ENCODE results near the gene ZDHHC11B. TPM values are rescaled to one million over a fixed set of nuclear protein-coding genes. Genes with fewer than 3 reads are reported as not detected.

The ZDHHC11B gene
- total and polyA plus RNA-seq, 8 donors: 8.4 to 52.3 (median 31.5) TPM

DNA sequence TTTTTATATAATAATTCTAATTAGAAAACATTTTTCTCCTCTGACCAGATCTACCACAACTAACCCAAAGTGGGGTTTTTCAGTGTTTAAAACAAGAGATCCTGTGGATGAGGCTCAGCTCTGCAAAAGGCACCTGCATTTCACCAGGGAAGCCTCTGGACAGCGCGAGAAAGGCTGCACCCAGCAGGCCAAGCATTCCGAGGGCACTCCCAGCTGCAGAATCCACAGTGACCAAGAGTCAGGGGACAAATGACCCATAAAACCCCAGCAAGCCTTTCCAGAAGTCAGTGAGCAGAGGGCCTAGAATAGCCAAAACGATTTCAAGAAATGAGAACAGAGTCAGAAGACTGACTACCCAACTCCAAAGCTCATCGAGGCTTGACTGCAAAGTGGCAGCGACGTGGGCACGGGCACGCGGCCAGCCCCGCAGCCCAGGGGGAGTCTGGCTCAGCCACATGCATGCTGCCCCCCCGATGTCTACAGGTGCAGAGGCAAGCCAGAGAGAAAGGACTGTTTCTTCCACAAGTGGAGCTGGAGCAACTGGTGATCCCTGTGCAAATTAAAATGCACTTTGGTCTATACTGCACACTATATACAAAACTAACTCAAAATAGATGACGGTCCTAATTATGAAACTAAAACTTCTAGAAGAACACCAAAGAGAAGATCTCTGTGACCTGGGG is 117.6 kb downstream of the ZDHHC11B start:
- intact Hi-C loops (cut with DNase I): no loop called here
- Histone ChIP-seq H3K27me3 (no peaks in the 10 kb centered on the region), H3K27ac (no peak overlapping the region), H3K4me3 (no peak overlapping the region), H3K9me3 (no peaks in the 10 kb centered on the region), H3K4me1 (peaks cover 4 to 8% of the 10 kb centered on the region in 2 donors), H3K36me3 (peaks cover 0 to 47% of the 10 kb centered on the region in 2 donors)
- ATAC-seq (no peak), DNase-seq (no peak)
- TF ChIP-seq, protein P1, sequence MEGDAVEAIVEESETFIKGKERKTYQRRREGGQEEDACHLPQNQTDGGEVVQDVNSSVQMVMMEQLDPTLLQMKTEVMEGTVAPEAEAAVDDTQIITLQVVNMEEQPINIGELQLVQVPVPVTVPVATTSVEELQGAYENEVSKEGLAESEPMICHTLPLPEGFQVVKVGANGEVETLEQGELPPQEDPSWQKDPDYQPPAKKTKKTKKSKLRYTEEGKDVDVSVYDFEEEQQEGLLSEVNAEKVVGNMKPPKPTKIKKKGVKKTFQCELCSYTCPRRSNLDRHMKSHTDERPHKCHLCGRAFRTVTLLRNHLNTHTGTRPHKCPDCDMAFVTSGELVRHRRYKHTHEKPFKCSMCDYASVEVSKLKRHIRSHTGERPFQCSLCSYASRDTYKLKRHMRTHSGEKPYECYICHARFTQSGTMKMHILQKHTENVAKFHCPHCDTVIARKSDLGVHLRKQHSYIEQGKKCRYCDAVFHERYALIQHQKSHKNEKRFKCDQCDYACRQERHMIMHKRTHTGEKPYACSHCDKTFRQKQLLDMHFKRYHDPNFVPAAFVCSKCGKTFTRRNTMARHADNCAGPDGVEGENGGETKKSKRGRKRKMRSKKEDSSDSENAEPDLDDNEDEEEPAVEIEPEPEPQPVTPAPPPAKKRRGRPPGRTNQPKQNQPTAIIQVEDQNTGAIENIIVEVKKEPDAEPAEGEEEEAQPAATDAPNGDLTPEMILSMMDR (IDR thresholded peaks at IDR 0.05): no peak

- DNase-seq: peak in 1 of 4 donors; percentile 77
- Histone ChIP-seq H3K36me3 (peaks cover 0 to 55% of the 10 kb centered on the region in 2 donors), H3K9me3 (no peaks in the 10 kb centered on the region), H3K4me3 (no peak overlapping the region), H3K4me1 (no peaks in the 10 kb centered on the region), H3K27ac (no peak overlapping the region), H3K27me3 (no peaks in the 10 kb centered on the region)
- no peak for ATAC-seq
- intact Hi-C loops (cut with DNase I): no loop called here
- TF ChIP-seq, protein P1 (IDR thresholded peaks at IDR 0.05): no peak
These were observed 118.4 kb downstream of the ZDHHC11B start for GRCh38 chr5:665956-666711.

DNA sequence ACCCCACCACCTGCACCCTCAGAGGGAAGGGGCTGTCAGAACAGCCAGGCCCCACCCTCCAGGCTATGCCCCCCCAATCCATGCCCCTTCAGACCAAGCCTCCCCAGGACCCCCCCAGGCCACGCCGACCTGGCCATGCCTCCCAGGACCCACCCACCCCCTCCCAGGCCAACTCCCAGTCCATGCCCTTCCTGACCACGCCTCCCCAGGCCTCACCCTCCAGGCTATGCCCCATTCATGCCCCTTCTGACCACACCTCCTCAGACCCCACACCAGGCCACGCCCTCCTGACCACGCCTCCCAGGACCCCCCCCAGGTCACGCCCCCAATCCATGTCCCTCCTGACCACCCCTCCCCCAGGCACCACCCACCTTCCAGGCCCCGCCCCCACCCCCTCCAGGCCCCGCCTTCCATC is 119.0 kb downstream of the ZDHHC11B start:
- ATAC-seq: no peak
- Histone ChIP-seq H3K4me1 (no peaks in the 10 kb centered on the region), H3K27ac (no peak overlapping the region), H3K4me3 (no peak overlapping the region), H3K36me3 (peaks cover 0 to 59% of the 10 kb centered on the region in 2 donors), H3K9me3 (no peaks in the 10 kb centered on the region), H3K27me3 (no peaks in the 10 kb centered on the region)
- DNase-seq: peak in 1 of 4 donors; percentile 22
- intact Hi-C loops (cut with DNase I): no loop called here
- TF ChIP-seq, protein P1 (IDR thresholded peaks at IDR 0.05): no peak

- H3K27ac ChIP-seq: no peak overlapping the region
- H3K36me3 ChIP-seq: peaks cover 0 to 64% of the 10 kb centered on the region in 2 donors
- intact Hi-C loops (cut with DNase I): no loop called here
- DNase-seq (peak in 1 of 4 donors; percentile 76), ATAC-seq (no peak)
- TF ChIP-seq, protein P1 (IDR thresholded peaks at IDR 0.05): no peak
- no peaks in the 10 kb centered on the region for H3K9me3 ChIP-seq
- H3K27me3 ChIP-seq: no peaks in the 10 kb centered on the region
- H3K4me1 ChIP-seq: no peaks in the 10 kb centered on the region
- no peak overlapping the region for H3K4me3 ChIP-seq
These were observed 119.6 kb downstream of the ZDHHC11B start for GRCh38 chr5:664994-665360.

GRCh38 chr5:664343-664993 is 120.1 kb downstream of the ZDHHC11B start:
- DNase-seq (peak in 2 of 4 donors; percentile 30 to 79), ATAC-seq (peak; percentile 8)
- no peak overlapping the region for H3K27ac ChIP-seq

More at GRCh38 chr5:664343-664993, 120.1 kb downstream of the ZDHHC11B start:
- Histone ChIP-seq H3K9me3 (no peaks in the 10 kb centered on the region), H3K4me1 (no peaks in the 10 kb centered on the region), H3K4me3 (no peak overlapping the region), H3K36me3 (peaks cover 0 to 69% of the 10 kb centered on the region in 2 donors), H3K27me3 (no peaks in the 10 kb centered on the region)
- intact Hi-C loops (cut with DNase I): no loop called here
- TF ChIP-seq, protein P1 (IDR thresholded peaks at IDR 0.05): no peak

Measured in left lung (tissue), 10 donors.